OCI-LY7 (cell line): ENCODE results near the gene HDHD5.

Experiments
- CTCF ChIP-seq: fragments of 200-600 bp; sonication (generic); conservative IDR thresholded peaks from 2 replicates; pipeline ENCODE4 v1.5.1; 2014; ENCODE audit warnings: mild to moderate bottlenecking, antibody characterized with exemption, low read length, moderate library complexity, mixed read lengths
- EZH2phosphoT487 ChIP-seq: fragments of 200-600 bp; sonication (generic); IDR thresholded peaks from 2 replicates; pipeline ENCODE4 v1.6.1; 2018; ENCODE audit warnings: low read depth, borderline replicate concordance, mild to moderate bottlenecking, mixed run types, antibody characterized with exemption, low read length, moderate library complexity, mixed read lengths

- no peak for TF ChIP-seq CTCF
- TF ChIP-seq EZH2phosphoT487 = no peak
Observed at GRCh38 chr22:17158176-17158567, 905 bp downstream of the HDHD5 start.
